GM19351 (cell line): ENCODE measurements around the gene FAF1.
"Not testable (repeated sequence)": the region's sequence is repeated elsewhere in the genome, so short reads cannot be mapped to it uniquely, and the experiment has no call there.

ENCODE experiments used
- ATAC-seq: cut with Tn5 transposase; IDR thresholded peaks from one replicate; pipeline ENCODE4 v1.9.1; 2021; ENCODE audit warnings: mild to moderate bottlenecking, moderate library complexity; ENCODE audit not compliant: unreplicated experiment

Gene FAF1

DNA sequence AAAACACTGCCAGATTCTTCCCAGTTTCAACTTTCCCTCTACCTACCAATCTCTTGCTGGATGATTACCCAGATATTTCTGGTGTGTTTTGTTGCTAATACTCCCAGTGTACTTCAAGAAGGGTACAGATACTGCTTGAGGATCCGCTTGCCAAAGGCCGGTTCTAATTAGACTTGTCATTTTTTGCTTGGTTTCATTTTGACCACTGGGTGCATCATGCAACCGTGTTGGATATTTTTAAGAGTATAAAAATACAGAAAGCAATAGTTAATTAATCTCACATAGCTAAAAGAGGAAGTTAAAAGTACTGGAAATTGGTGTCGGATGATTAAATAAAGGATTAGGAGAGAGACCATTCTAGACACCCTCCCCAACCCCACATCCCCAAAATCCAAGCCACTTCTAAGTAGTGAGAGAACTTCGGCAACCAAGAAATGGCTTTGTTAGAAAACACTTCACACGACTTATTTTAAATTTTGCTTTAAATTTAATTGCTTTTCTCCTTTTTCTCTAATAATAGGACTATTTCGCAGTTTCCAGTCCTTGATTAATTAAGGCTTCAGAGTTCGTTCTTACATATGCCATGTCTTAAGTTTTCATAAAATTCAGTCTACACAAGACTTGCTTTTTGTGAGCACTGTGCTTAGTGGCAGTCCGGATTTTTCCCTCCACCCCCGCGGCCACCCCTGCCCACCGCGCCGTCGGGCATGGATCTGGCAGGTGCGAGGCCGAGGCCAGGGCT, 7.5 kb upstream of the FAF1 start:
- ATAC-seq: no peak

GRCh38 chr1:50966991-50967390, 6.9 kb upstream of the FAF1 start:
- no peak for ATAC-seq

- ATAC-seq: no peak
Observed at GRCh38 chr1:50964863-50965262, 4.8 kb upstream of the FAF1 start.

- ATAC-seq: peak; percentile 17
Observed at GRCh38 chr1:50959303-50959912, 659 bp downstream of the FAF1 start.

DNA sequence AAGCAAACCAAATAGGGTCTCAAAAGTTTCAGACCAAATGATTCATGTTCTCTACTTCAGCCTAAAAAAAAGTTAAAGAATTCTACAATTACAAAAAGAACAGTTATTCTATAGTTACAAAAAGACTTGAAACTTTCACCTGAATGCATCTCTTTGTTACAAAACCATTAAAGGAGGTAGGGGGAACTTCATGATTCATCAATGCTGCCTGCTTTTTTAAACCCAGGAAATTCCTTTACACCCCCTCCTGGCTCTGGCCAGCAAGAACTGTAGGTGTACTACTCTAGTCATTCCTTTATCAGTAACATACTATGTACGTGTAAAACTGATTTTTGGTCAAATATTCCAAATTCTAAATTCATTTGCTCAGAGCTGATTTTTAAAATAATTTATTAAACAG, 5.0 kb downstream of the FAF1 start:
- no peak for ATAC-seq

DNA sequence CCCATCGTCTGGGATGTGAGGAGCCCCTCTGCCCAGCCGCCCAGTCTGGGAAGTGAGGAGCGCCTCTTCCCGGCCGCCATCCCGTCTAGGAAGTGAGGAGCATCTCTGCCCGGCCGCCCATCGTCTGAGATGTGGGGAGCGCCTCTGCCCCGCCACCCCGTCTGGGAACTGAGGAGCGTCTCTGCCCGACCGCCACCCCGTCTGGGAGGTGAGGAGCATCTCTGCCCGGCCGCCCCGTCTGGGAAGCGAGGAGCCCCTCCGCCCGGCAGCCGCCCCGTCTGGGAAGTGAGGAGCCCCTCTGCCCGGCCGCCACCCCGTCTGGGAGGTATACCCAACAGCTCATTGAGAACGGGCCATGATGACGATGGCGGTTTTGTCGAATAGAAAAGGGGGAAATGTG, 7.5 kb downstream of the FAF1 start:
- not testable (repeated sequence) for ATAC-seq

DNA sequence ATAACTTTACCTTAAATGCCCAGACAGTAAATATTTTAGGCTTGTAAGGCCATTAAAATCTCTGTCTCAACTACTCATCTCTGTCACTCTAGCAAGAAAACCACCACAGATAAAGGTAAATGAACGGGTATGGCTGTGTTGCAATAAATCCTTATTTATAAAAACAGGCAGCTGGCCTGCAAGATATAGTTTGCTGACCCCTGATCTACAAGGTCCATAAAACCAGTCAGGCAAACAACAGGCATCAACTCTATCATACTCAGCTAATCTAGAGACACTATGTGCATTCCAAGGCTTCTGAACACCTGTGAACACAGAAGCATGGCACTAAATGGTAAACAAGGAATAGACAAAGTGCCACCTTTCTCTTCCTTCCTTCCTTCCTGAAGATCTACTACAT, 9.7 kb downstream of the FAF1 start:
- no peak for ATAC-seq

DNA sequence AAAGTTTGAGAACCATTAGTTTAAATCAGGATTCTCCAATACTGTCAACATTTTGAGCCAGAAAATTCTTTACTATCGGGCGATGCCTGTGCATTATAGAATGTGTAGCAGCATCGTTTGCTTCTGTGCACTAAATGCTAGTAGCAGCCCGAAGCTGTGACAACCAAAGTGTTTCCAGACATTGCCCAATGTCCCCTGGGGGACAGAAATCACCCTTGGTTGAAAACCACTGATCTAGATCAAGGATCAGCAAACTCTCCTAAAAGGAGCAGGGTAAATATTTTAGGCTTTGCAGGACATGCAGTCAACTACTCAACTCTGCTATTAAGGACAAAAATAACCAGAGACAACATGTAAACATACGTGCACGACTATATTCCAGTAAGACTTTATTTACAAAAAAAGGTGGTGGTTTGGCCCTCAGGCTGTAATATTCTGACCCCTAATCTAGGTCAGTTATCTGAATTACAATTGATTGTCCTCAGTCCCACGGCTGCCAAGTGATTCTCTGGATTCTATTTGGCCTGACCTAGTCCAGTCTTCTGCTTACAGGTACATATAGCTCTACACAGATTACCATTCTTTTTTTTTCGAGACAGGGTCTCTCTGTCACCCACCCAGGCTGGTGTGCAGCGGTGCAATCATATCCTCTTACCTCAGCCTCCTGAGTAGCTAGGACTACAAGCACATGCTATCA, 10.6 kb downstream of the FAF1 start:
- no peak for ATAC-seq

DNA sequence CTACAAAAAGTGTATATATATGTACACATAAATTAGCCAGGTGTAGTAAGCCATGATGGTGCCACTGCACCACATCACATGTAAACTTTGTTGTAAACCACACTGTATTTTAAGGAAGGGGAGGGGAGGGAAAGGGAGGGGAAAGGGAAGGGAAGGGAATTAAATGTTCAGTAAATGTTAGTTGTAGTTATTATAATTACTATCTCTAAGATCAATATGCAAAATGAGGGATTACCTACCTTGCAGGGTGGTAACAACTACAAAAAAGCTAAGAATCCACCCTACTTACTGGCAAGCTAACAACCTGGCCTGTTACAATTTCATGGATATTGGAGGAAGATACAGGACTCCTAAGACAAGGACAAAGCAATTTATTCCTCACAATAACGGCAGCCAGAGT, 17.7 kb downstream of the FAF1 start:
- ATAC-seq: no peak

- no peak for ATAC-seq
Observed at GRCh38 chr1:50940291-50940690, 19.8 kb downstream of the FAF1 start.

DNA sequence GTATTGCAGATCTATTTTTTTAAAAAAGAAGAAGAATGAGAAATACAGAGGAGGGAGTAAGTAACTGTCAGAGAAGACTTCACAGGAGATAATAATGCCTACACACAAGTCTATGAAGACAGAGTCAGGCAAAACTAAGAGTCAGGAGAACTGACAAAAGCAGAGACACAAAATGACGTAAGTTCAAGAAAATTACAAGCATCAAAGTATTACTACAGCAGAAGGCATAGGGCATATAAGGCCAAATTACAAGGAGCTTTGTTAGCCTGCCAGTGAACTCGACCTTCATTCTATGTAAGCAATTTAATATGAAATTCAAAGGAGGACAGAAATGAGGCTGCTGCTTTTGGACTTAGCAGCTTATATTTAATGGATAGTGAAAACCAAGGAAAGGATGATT, 23.7 kb downstream of the FAF1 start:
- ATAC-seq: no peak

DNA sequence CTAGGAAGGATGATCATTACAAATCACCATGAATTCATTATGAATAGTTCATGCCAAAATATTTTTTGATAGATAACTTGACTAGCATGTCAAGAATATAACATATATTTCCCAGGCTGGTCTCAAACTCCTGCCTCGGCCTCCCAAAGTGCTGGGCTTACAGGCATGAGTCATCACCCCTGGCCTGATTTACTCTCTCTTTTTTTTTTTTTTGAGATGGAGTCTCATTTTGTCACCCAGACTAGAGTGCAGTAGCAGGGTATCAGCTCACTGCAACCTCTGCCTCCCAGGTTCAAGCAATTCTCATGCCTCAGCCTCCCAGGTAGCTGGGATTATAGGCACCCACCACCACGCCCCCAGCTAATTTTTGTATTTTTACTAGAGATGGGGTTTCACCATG, 24.8 kb downstream of the FAF1 start:
- not testable (repeated sequence) for ATAC-seq

- ATAC-seq: no peak
Observed at GRCh38 chr1:50934838-50935237, 25.2 kb downstream of the FAF1 start.

DNA sequence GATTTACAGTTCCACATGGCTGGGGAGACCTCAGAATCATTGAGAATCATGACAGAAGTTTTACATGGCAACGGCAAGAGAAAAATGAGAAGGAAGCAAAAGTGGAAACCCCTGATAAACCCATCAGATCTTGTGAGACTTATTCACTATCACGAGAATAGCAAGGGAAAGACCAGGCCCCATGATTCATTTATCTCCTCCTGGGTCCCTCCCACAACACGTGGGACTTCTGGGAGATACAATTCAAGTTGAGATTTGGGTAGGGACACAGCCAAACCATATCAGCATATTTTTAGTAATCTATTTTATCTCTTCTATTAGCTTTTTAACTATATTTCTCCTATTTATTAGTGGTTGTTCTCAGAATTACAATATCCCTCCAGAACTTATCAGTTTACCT, 26.3 kb downstream of the FAF1 start:
- not testable (repeated sequence) for ATAC-seq

- not testable (repeated sequence) for ATAC-seq
Observed at GRCh38 chr1:50932043-50932442, 28.0 kb downstream of the FAF1 start.

- no peak for ATAC-seq
Observed at GRCh38 chr1:50930965-50931737, 28.9 kb downstream of the FAF1 start.

DNA sequence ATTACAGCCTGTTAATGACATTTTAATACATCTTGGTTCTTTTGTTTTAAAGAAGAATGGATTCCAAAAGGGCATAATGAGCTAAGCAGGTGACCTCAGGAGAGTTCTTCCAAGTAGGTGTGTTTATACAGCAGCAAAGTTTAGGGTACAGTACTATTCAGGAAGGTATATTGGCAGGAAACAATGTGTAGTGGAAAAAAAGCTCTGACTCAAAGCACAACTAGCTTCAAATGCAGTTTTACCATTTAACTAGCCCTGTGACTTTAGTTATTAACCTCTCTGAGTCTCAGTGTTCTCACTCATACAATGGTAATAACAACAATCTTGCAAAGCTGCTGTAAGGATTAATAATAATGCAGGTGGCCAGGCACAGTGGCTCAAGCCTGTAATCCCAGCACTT, 29.9 kb downstream of the FAF1 start:
- ATAC-seq: peak; percentile 86

DNA sequence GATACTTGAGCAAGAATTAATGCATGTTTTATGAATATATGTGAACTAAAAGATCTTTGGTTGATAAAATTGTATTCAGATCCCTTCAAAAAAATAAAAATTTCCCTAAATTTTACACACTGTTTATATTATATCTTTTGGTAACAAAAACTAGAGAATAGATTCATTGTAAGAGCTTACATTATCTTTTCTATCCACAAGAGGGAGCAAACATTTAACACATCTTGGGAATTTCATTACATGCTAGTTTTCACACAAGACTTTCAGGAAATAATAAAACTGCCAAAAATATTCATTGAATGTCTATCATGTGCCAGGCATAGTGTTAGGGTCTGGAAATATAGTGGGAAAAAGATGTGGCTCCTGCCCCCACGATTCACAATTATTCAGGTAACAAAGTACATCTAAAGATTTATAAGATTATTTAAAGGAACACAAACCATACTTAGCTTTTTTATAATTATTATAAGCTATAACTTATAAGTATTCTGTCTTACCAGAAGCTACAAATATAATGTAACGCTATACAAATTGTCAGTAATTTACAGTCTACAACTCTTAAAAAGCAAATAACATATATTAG, 30.6 kb downstream of the FAF1 start:
- ATAC-seq: no peak

GRCh38 chr1:50923564-50923963, 36.5 kb downstream of the FAF1 start:
- no peak for ATAC-seq

- ATAC-seq: no peak
Observed at GRCh38 chr1:50921029-50921428, 39.0 kb downstream of the FAF1 start.

GRCh38 chr1:50920409-50920808, 39.7 kb downstream of the FAF1 start:
- no peak for ATAC-seq
